ENCODE data around the gene FIBP. TPM values are rescaled to one million over a fixed set of nuclear protein-coding genes. Genes with fewer than 3 reads are reported as not detected.
"Not testable (repeated sequence)": the region's sequence is repeated elsewhere in the genome, so short reads cannot be mapped to it uniquely, and the experiment has no call there.

Gene FIBP
- total RNA-seq, 1 donor from 2014 or later = 84.7 TPM

- intact Hi-C loops (cut with micrococcal nuclease) = no loop called here
These were observed 37.8 kb downstream of the FIBP start for GRCh38 chr11:65850217-65851082.

GRCh38 chr11:65849771-65850216 is 38.5 kb downstream of the FIBP start:
- intact Hi-C loops (cut with micrococcal nuclease) = no loop called here

GRCh38 chr11:65849366-65849765 is 38.9 kb downstream of the FIBP start:
- intact Hi-C loops (cut with micrococcal nuclease) = no loop called here

GRCh38 chr11:65848693-65849092 is 39.6 kb downstream of the FIBP start:
- intact Hi-C loops (cut with micrococcal nuclease) = not testable (repeated sequence)

- intact Hi-C loops (cut with micrococcal nuclease) = no loop called here
These were observed 40.5 kb downstream of the FIBP start for GRCh38 chr11:65847746-65848145.

- intact Hi-C loops (cut with micrococcal nuclease) = no loop called here
These were observed 43.9 kb downstream of the FIBP start for GRCh38 chr11:65844231-65844872.

GRCh38 chr11:65843811-65844210 is 44.5 kb downstream of the FIBP start:
- intact Hi-C loops (cut with micrococcal nuclease) = no loop called here

- intact Hi-C loops (cut with micrococcal nuclease) = no loop called here
These were observed 46.1 kb downstream of the FIBP start for GRCh38 chr11:65842144-65842543.

GRCh38 chr11:65834202-65834601 is 54.1 kb downstream of the FIBP start:
- intact Hi-C loops (cut with micrococcal nuclease) = no loop called here

Other genes with a start within 250 kb of the FIBP start
- gene RELA, start 225.6 kb downstream of the FIBP start, total RNA-seq = 85.3 and 86.1 TPM in 2 replicates
- 67.3 and 72.0 TPM in 2 replicates for gene KAT5, start 176.2 kb downstream of the FIBP start, total RNA-seq
- 97.0 and 105 TPM in 2 replicates for gene RNASEH2C, start 167.7 kb downstream of the FIBP start, total RNA-seq
- gene AP5B1, start 107.5 kb downstream of the FIBP start, total RNA-seq = 20.1 and 21.2 TPM in 2 replicates
- gene OVOL1, start 101.4 kb downstream of the FIBP start, total RNA-seq = 0.09 TPM in 1 of 2 replicates, not detected in the other
- 1.0 and 1.6 TPM in 2 replicates for gene SNX32, start 54.5 kb downstream of the FIBP start, total RNA-seq
- 1,805 and 1,835 TPM in 2 replicates for gene CFL1, start 30.3 kb downstream of the FIBP start, total RNA-seq
- 94.0 and 101 TPM in 2 replicates for gene MUS81, start 28.0 kb downstream of the FIBP start, total RNA-seq
- gene EFEMP2, start 15.7 kb downstream of the FIBP start, total RNA-seq = 5.4 and 7.2 TPM in 2 replicates
- 26.4 and 29.3 TPM in 2 replicates for gene CTSW, start 8.6 kb downstream of the FIBP start, total RNA-seq
- gene CCDC85B, start 2.2 kb upstream of the FIBP start, total RNA-seq = 45.2 and 47.0 TPM in 2 replicates
- 3.7 and 4.5 TPM in 2 replicates for gene FOSL1, start 11.9 kb upstream of the FIBP start, total RNA-seq
- gene C11orf68, start 30.6 kb upstream of the FIBP start, total RNA-seq = 21.9 and 24.2 TPM in 2 replicates
- gene DRAP1, start 31.0 kb upstream of the FIBP start, total RNA-seq = 131 and 132 TPM in 2 replicates
- gene TSGA10IP, start 57.0 kb upstream of the FIBP start, total RNA-seq = not detected in 2 replicates
- gene SART1, start 73.3 kb upstream of the FIBP start, total RNA-seq = 88.8 and 96.5 TPM in 2 replicates
- 50.7 and 57.1 TPM in 2 replicates for gene EIF1AD, start 113.7 kb upstream of the FIBP start, total RNA-seq
- gene BANF1, start 114.0 kb upstream of the FIBP start, total RNA-seq = 258 and 269 TPM in 2 replicates
- gene CST6, start 123.5 kb upstream of the FIBP start, total RNA-seq = 0.34 TPM in 1 of 2 replicates, not detected in the other
- 0.32 TPM in 1 of 2 replicates, not detected in the other for gene CATSPER1, start 138.0 kb upstream of the FIBP start, total RNA-seq
- gene GAL3ST3, start 160.7 kb upstream of the FIBP start, total RNA-seq = not detected in 2 replicates
- gene SF3B2, start 163.9 kb upstream of the FIBP start, total RNA-seq = 226 and 228 TPM in 2 replicates
- gene PACS1, start 181.8 kb upstream of the FIBP start, total RNA-seq = 94.5 and 102 TPM in 2 replicates